HCT116 (cell line): Measurements from ENCODE around the gene RAB24. TPM values are rescaled to one million over a fixed set of nuclear protein-coding genes. Genes with fewer than 3 reads are reported as not detected.

Experiments used
- ATAC-seq: fragments of 200-7000 bp; cut with Tn5 transposase; 2 replicates; pipeline ENCODE4 v1.9.1; 2020; ENCODE audit warnings: mild to moderate bottlenecking, moderate library complexity
- BruUV-seq: library from RNA; stranded (reverse); fragments of 400-500 nt; replicated peaks from 2 replicates; lab custom pipeline; 2021; lab: Mats Ljungman, UMichigan
- CTCF ChIA-PET: fragments of 300-600 bp; sonication (Branson Sonifier 250); formaldehyde crosslinking; loops from one replicate; lab custom pipeline; 2021; ENCODE audit warnings: antibody characterized with exemption; lab: Charles Lee
- POLR2A ChIA-PET: fragments of 300-600, 350-600 bp; sonication (Branson Sonifier 250); formaldehyde crosslinking; loops from one replicate; lab custom pipeline; 2021; ENCODE audit warnings: antibody characterized with exemption; lab: Charles Lee
- RAD21 ChIA-PET, 2 experiments: fragments of 300-600 bp; sonication (Branson Sonifier 250); formaldehyde crosslinking; loops; one replicate each; lab custom pipeline; 2023; ENCODE audit warnings: low total read pairs in 2 of 2; ENCODE audit not compliant: uncharacterized antibody in 2 of 2, unreplicated experiment in 2 of 2, low non-redundant PET in 1 of 2; lab: Charles Lee
- DNase-seq: peaks from one replicate; pipeline ENCODE4 v3.0.0-alpha.2; 2010; ENCODE audit warnings: low read depth, low spot score
- H2AFZ ChIP-seq: fragments of 200-600 bp; shearing (Covaris generic), sonication (generic); 2 replicates; pipeline ENCODE4 v1.6.1; 2017; ENCODE audit warnings: low read depth, mixed run types, mixed read lengths, antibody characterized with exemption, low read length; ENCODE audit not compliant: poor library complexity, severe bottlenecking
- H3K27ac ChIP-seq: 2 replicates; pipeline ENCODE4 v1.5.1; 2012; ENCODE audit warnings: low read depth, low read length
- H3K27me3 ChIP-seq: fragments of 200-600 bp; sonication (generic); 2 replicates; pipeline ENCODE4 v1.6.1; 2016; ENCODE audit warnings: mixed run types, low read length, mixed read lengths; ENCODE audit not compliant: insufficient read depth
- H3K36me3 ChIP-seq, 2 experiments: fragments of 200-500 bp in 1 of 2; fragments of 200-600 bp in 1 of 2; sonication (Bioruptor generic) in 1 of 2; sonication (generic) in 1 of 2; 2 replicates each; pipeline versions ENCODE4 v1.5.1 to v1.6.1; 2014 to 2016; ENCODE audit warnings: low read length in 2 of 2, inconsistent platforms in 1 of 2, mixed read lengths in 1 of 2, mixed run types in 1 of 2; ENCODE audit not compliant: insufficient read depth in 2 of 2, control insufficient read depth in 1 of 2
- H3K4me1 ChIP-seq, 2 experiments: fragments of 200-600 bp in 1 of 2; sonication (generic) in 1 of 2; 2 replicates each; pipeline versions ENCODE4 v1.5.1 to v1.6.1; 2012 to 2017; ENCODE audit warnings: low read length in 2 of 2, inconsistent platforms in 1 of 2, mild to moderate bottlenecking in 1 of 2, mixed read lengths in 1 of 2, mixed run types in 1 of 2, moderate library complexity in 1 of 2; ENCODE audit not compliant: insufficient read depth in 2 of 2, control insufficient read depth in 1 of 2
- H3K4me2 ChIP-seq: fragments of 200-600 bp; sonication (generic); 2 replicates; pipeline ENCODE4 v1.6.1; 2017; ENCODE audit warnings: mixed run types, low read length, mixed read lengths
- H3K4me3 ChIP-seq, 2 experiments: fragments of 200-600 bp in 1 of 2; sonication (generic) in 1 of 2; replicated peaks in 1 of 2; 2 replicates each; pipeline ENCODE4 v1.5.1; 2011 to 2016; ENCODE audit warnings: low read length in 2 of 2, control low read depth in 1 of 2, low read depth in 1 of 2, mild to moderate bottlenecking in 1 of 2, mixed read lengths in 1 of 2, mixed run types in 1 of 2
- H3K79me2 ChIP-seq: fragments of 200-600 bp; sonication (generic); 2 replicates; pipeline ENCODE4 v1.6.1; 2017; ENCODE audit warnings: mild to moderate bottlenecking, mixed run types, low read length, moderate library complexity, mixed read lengths; ENCODE audit not compliant: insufficient read depth
- H3K9ac ChIP-seq: fragments of 200-600 bp; sonication (generic); 2 replicates; pipeline ENCODE4 v1.6.1; 2016; ENCODE audit warnings: low read length, mixed read lengths
- H3K9me2 ChIP-seq: fragments of 200-600 bp; sonication (generic), shearing (Covaris generic); 2 replicates; pipeline ENCODE4 v1.6.1; 2017; ENCODE audit warnings: mixed run types, mild to moderate bottlenecking, moderate library complexity; ENCODE audit not compliant: insufficient read depth
- H3K9me3 ChIP-seq, 2 experiments: fragments of 200-500 bp in 1 of 2; fragments of 200-600 bp in 1 of 2; sonication (Bioruptor generic) in 1 of 2; sonication (generic) in 1 of 2; 2 replicates each; pipeline ENCODE4 v1.6.1; 2014 to 2017; ENCODE audit warnings: low read length in 2 of 2, mixed read lengths in 2 of 2, inconsistent platforms in 1 of 2, low read depth in 1 of 2, mild to moderate bottlenecking in 1 of 2, mixed run types in 1 of 2, moderate library complexity in 1 of 2; ENCODE audit not compliant: control insufficient read depth in 1 of 2, insufficient read depth in 1 of 2
- H4K20me1 ChIP-seq: fragments of 200-600 bp; sonication (generic), shearing (Covaris generic); 2 replicates; pipeline ENCODE4 v1.6.1; 2017; ENCODE audit warnings: mixed run types, mild to moderate bottlenecking, moderate library complexity; ENCODE audit not compliant: insufficient read depth
- CEBPB ChIP-seq: IDR thresholded peaks from 2 replicates; pipeline ENCODE4 v1.6.1; 2012; ENCODE audit warnings: low read depth
- EGR1 ChIP-seq: IDR thresholded peaks from 2 replicates; pipeline ENCODE4 v1.6.1; 2012; ENCODE audit warnings: low read depth
- FOSL1 ChIP-seq: IDR thresholded peaks from 2 replicates; pipeline ENCODE4 v1.6.1; 2012; ENCODE audit warnings: low read depth
- REST ChIP-seq: IDR thresholded peaks from 2 replicates; pipeline ENCODE4 v1.6.1; 2012; ENCODE audit warnings: low read depth
- ZNF274 ChIP-seq: fragments of 200-500 bp; sonication (Bioruptor generic); IDR thresholded peaks from 2 replicates; pipeline ENCODE4 v1.6.1; 2014; ENCODE audit warnings: mild to moderate bottlenecking, low read depth, low read length, inconsistent platforms
- intact Hi-C: fragments of 100-400 bp; cut with micrococcal nuclease; formaldehyde crosslinking; loops from 2 replicates; pipeline ENCODE4 v1.10.0; 2022
- total RNA-seq: library from RNA; stranded (reverse); gene quantifications from one replicate; pipeline ENCODE4 v1.2.1, GENCODE V29; 2021; ENCODE audit not compliant: unreplicated experiment
- TF ChIP-seq, protein P1 (sequence below), 3 experiments: fragments of 200-600 bp in 1 of 3; sonication (generic) in 1 of 3; IDR thresholded peaks in 2 of 3; conservative IDR thresholded peaks in 1 of 3; 2 replicates each; pipeline ENCODE4 v1.5.1; 2012 to 2017; ENCODE audit warnings: low read depth in 2 of 3, low read length in 2 of 3, antibody characterized with exemption in 1 of 3, borderline replicate concordance in 1 of 3, control low read depth in 1 of 3, mild to moderate bottlenecking in 1 of 3, mixed read lengths in 1 of 3, mixed run types in 1 of 3, moderate library complexity in 1 of 3; ENCODE audit not compliant: insufficient read depth in 1 of 3

RAB24 gene
- total RNA-seq, 1 experiment from 2014 or later = 13.5 TPM

GRCh38 chr5:177312649-177313181 lies 9.2 kb upstream of the RAB24 start:
- Histone ChIP-seq H3K4me2 (peak overlapping the region; percentile 79), H3K27ac (peak overlapping the region; percentile 82), H3K4me3 (peak overlapping the region; percentile 44 to 87), H3K79me2 (no peaks in the 10 kb centered on the region), H3K4me1 (peaks cover 18 to 45% of the 10 kb centered on the region in 2 experiments), H2AFZ (no peak overlapping the region), H3K9me2 (no peaks in the 10 kb centered on the region), H3K27me3 (no peaks in the 10 kb centered on the region), H3K9ac (peak overlapping the region; percentile 87), H4K20me1 (no peaks in the 10 kb centered on the region), H3K36me3 (no peaks in the 10 kb centered on the region), H3K9me3 (no peaks in the 10 kb centered on the region)
- ATAC-seq = peak; percentile 44
- RAD21 ChIA-PET = interaction anchor here in 1 of 2 experiments (1.0 kb wide), 1 partner anchor 199 kb away, joined by 5 read pairs; no protein-coding TSS in a partner anchor
- POLR2A ChIA-PET = interaction anchor here (0.6 to 1.0 kb wide), 3 partner anchors 55 to 185 kb away, joined by 3 to 8 read pairs (median 5); partner anchors contain the start of genes GRK6 and PDLIM7
- DNase-seq = peak; percentile 51
- BruUV-seq = TSS peak; percentile 79
- intact Hi-C loops = loop anchor here (5.0 kb wide), 1 partner anchor 185 kb away; the partner anchor contains the start of gene PDLIM7
- TF ChIP-seq, protein P1, sequence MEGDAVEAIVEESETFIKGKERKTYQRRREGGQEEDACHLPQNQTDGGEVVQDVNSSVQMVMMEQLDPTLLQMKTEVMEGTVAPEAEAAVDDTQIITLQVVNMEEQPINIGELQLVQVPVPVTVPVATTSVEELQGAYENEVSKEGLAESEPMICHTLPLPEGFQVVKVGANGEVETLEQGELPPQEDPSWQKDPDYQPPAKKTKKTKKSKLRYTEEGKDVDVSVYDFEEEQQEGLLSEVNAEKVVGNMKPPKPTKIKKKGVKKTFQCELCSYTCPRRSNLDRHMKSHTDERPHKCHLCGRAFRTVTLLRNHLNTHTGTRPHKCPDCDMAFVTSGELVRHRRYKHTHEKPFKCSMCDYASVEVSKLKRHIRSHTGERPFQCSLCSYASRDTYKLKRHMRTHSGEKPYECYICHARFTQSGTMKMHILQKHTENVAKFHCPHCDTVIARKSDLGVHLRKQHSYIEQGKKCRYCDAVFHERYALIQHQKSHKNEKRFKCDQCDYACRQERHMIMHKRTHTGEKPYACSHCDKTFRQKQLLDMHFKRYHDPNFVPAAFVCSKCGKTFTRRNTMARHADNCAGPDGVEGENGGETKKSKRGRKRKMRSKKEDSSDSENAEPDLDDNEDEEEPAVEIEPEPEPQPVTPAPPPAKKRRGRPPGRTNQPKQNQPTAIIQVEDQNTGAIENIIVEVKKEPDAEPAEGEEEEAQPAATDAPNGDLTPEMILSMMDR (IDR thresholded peaks at IDR 0.05 in 2 of 3, conservative IDR thresholded peaks at IDR 0.05 in 1 of 3; ENCODE audit: borderline replicate concordance in 1 of 3, insufficient read depth in 1 of 3, low read depth in 2 of 3, low read length in 2 of 3) = peak in 1 of 3 experiments; percentile 27; a peak in 2 of 6 replicates
- TF ChIP-seq FOSL1 = no peak
- TF ChIP-seq CEBPB = no peak
- no peak for TF ChIP-seq EGR1
- no peak for TF ChIP-seq ZNF274
- TF ChIP-seq REST = no peak
- CTCF ChIA-PET = interaction anchor here (0.7 to 1.5 kb wide), 4 partner anchors 56 to 182 kb away, joined by 3 to 7 read pairs (median 4); no protein-coding TSS in a partner anchor
